HG03025 (cell line): ENCODE data around the gene SNAP29.

Experiments
- ATAC-seq: cut with Tn5 transposase; IDR thresholded peaks from one replicate; pipeline ENCODE4 v1.9.1; 2021; ENCODE audit warnings: mild to moderate bottlenecking, moderate library complexity; ENCODE audit not compliant: unreplicated experiment, low FRiP score

Gene SNAP29

GRCh38 chr22:20865331-20865730, 6.5 kb downstream of the SNAP29 start:
- no peak for ATAC-seq

- ATAC-seq: no peak
These were observed 7.2 kb downstream of the SNAP29 start for GRCh38 chr22:20865875-20866445.

GRCh38 chr22:20866736-20867135, 7.9 kb downstream of the SNAP29 start:
- ATAC-seq: no peak

GRCh38 chr22:20867179-20868024, 8.6 kb downstream of the SNAP29 start:
- no peak for ATAC-seq

GRCh38 chr22:20868025-20868962, 9.5 kb downstream of the SNAP29 start:
- ATAC-seq: no peak

GRCh38 chr22:20869234-20869633, 10.4 kb downstream of the SNAP29 start:
- no peak for ATAC-seq

- ATAC-seq: no peak
These were observed 14.4 kb downstream of the SNAP29 start for GRCh38 chr22:20873214-20873613.

GRCh38 chr22:20875296-20875695, 16.5 kb downstream of the SNAP29 start:
- no peak for ATAC-seq

GRCh38 chr22:20877715-20878114, 18.9 kb downstream of the SNAP29 start:
- no peak for ATAC-seq

GRCh38 chr22:20881231-20881630, 22.4 kb downstream of the SNAP29 start:
- no peak for ATAC-seq

GRCh38 chr22:20881869-20882815, 23.3 kb downstream of the SNAP29 start:
- ATAC-seq: no peak

- ATAC-seq: no peak
These were observed 24.0 kb downstream of the SNAP29 start for GRCh38 chr22:20882855-20883254.

GRCh38 chr22:20884454-20884853, 25.6 kb downstream of the SNAP29 start:
- ATAC-seq: no peak

GRCh38 chr22:20885017-20885556, 26.3 kb downstream of the SNAP29 start:
- no peak for ATAC-seq

- ATAC-seq: no peak
These were observed 26.9 kb downstream of the SNAP29 start for GRCh38 chr22:20885557-20886323.

- ATAC-seq: no peak
These were observed 28.6 kb downstream of the SNAP29 start for GRCh38 chr22:20887375-20887774.

GRCh38 chr22:20889025-20889704, 30.4 kb downstream of the SNAP29 start:
- no peak for ATAC-seq

- no peak for ATAC-seq
These were observed 31.2 kb downstream of the SNAP29 start for GRCh38 chr22:20889904-20890540.
